K562 (cell line): ENCODE data around the gene CCDC137. TPM values are rescaled to one million over a fixed set of nuclear protein-coding genes. Genes with fewer than 3 reads are reported as not detected.

Source experiments
- DIDO1 ChIP-seq: fragments of 450-650 bp; IDR thresholded peaks from 2 replicates; pipeline ENCODE4 v1.6.1; 2016; ENCODE audit warnings: low read depth, missing biosample characterization, missing genetic modification characterization
- DPF2 ChIP-seq: fragments of 450-650 bp; IDR thresholded peaks from 2 replicates; pipeline ENCODE4 v1.6.1; 2016
- KHSRP ChIP-seq: fragments of 450-650 bp; IDR thresholded peaks from 2 replicates; pipeline ENCODE4 v1.6.1; 2017
- MGA ChIP-seq: fragments of 450-650 bp; IDR thresholded peaks from 2 replicates; pipeline ENCODE4 v1.6.1; 2016; ENCODE audit warnings: mild to moderate bottlenecking, moderate library complexity
- MTA2 ChIP-seq: fragments of 450-650 bp; IDR thresholded peaks from 2 replicates; pipeline ENCODE4 v1.6.1; 2016; ENCODE audit warnings: low read depth
- RBBP5 ChIP-seq: fragments of 200-600 bp; sonication (generic); IDR thresholded peaks from 2 replicates; pipeline ENCODE4 v1.6.1; 2012; ENCODE audit warnings: borderline replicate concordance, mild to moderate bottlenecking, low read length, control low read depth, inconsistent platforms; ENCODE audit not compliant: insufficient read depth, poor library complexity, severe bottlenecking
- RNF2 ChIP-seq: sonication (generic); IDR thresholded peaks from 2 replicates; pipeline ENCODE4 v1.6.1; 2016
- RUNX1 ChIP-seq: sonication (generic); IDR thresholded peaks from 2 replicates; pipeline ENCODE4 v1.6.1; 2016; ENCODE audit warnings: antibody characterized with exemption, low read depth
- SIX5 ChIP-seq, 2 experiments: IDR thresholded peaks; 2 replicates each; pipeline ENCODE4 v1.6.1; 2011; ENCODE audit warnings: low read length in 2 of 2, borderline replicate concordance in 1 of 2, low read depth in 1 of 2, mild to moderate bottlenecking in 1 of 2, moderate library complexity in 1 of 2; ENCODE audit not compliant: insufficient read depth in 1 of 2
- SNIP1 ChIP-seq: fragments of 450-650 bp; IDR thresholded peaks from 2 replicates; pipeline ENCODE4 v1.7.1; 2017; ENCODE audit warnings: low read depth, mild to moderate bottlenecking
- TRIM28 ChIP-seq: fragments of 450-650 bp; IDR thresholded peaks from 2 replicates; pipeline ENCODE4 v1.6.1; 2017
- UBTF ChIP-seq, 2 experiments: IDR thresholded peaks; 2 replicates each; pipeline ENCODE4 v1.6.1; 2012; ENCODE audit warnings: improper control_type of control experiment in 2 of 2, low read depth in 2 of 2, low read length in 2 of 2, borderline replicate concordance in 1 of 2
- ZNF143 ChIP-seq: sonication (generic); formaldehyde crosslinking; IDR thresholded peaks from 2 replicates; pipeline ENCODE4 v1.9.0; 2022; ENCODE audit warnings: mild to moderate bottlenecking, missing genetic modification reagents
- ZNF347 ChIP-seq: fragments of 450-650 bp; formaldehyde crosslinking; IDR thresholded peaks from 2 replicates; pipeline ENCODE4 v1.4.0; 2020; ENCODE audit warnings: low read depth, mild to moderate bottlenecking, moderate library complexity
- ZNF717 ChIP-seq: fragments of 250-450 bp; sonication (Bioruptor Pico); IDR thresholded peaks from 2 replicates; pipeline ENCODE4 v1.5.0; 2021
- ZNF75A ChIP-seq: fragments of 450-650 bp; formaldehyde crosslinking; IDR thresholded peaks from 2 replicates; pipeline ENCODE4 v1.4.0; 2020; ENCODE audit warnings: mild to moderate bottlenecking
- polyA plus RNA-seq, 8 experiments: library from polyadenylated mRNA; depleted of rRNA in 4 of 8; stranded (reverse) in 5 of 8; unstranded in 3 of 8; fragments of >200 nt; fragmentation: Nextera tagmentation in 2 of 8; fragmentation: Illumina TruSeq in 1 of 8; extraction: Ambion mirVana in 2 of 8; extraction: Trizol in 1 of 8; gene quantifications; 2 replicates each; pipeline versions ENCODE4 v1.2.1 to v1.2.3, GENCODE V29; 2011 to 2014; ENCODE audit warnings: inconsistent platforms in 1 of 8, missing spikeins in 1 of 8
- total RNA-seq, 7 experiments: library from RNA; depleted of rRNA in 6 of 7; stranded (reverse); fragments of >200 nt in 6 of 7; fragmentation: Illumina TruSeq in 2 of 7; extraction: Trizol in 2 of 7; gene quantifications; 2 replicates each; pipeline versions ENCODE4 v1.2.1 to v1.2.3, GENCODE V29; 2011 to 2021; ENCODE audit warnings: low replicate concordance in 1 of 7

Gene CCDC137
- total and polyA plus RNA-seq, 9 of the 15 experiments (the other 6 are each of a cell fraction or from before 2014, with no cell fraction given): 2.3 to 68.1 (median 38.3) TPM

GRCh38 chr17:81636505-81637288, 29.8 kb upstream of the CCDC137 start, which contains the start of the genes NPLOC4 and TSPAN10 (continued):
- peak; percentile 56 to 72; a peak in 2 of 4 replicates for TF ChIP-seq UBTF (IDR thresholded peaks at IDR 0.05; ENCODE audit: borderline replicate concordance in 1 of 2, low read depth in 2 of 2, low read length in 2 of 2)
- no peak for TF ChIP-seq TRIM28
- TF ChIP-seq SNIP1: no peak
- no peak for TF ChIP-seq KHSRP
- TF ChIP-seq ZNF717 (CRISPR knock-in tag): no peak
- TF ChIP-seq RBBP5: peak; percentile 95
- TF ChIP-seq DIDO1 (tag): peak; percentile 55; the same call in 1 of the 2 replicates
- TF ChIP-seq RNF2: no peak
- no peak for TF ChIP-seq MGA
- TF ChIP-seq ZNF75A (CRISPR knock-in tag): no peak
- no peak for TF ChIP-seq ZNF143
- no peak; the same call in 1 of the 2 replicates for TF ChIP-seq DPF2
- no peak for TF ChIP-seq RUNX1
- no peak for TF ChIP-seq MTA2
- no peak for TF ChIP-seq ZNF347 (CRISPR knock-in tag)
- peak; percentile 33 to 41; a peak in 2 of 4 replicates for TF ChIP-seq SIX5 (IDR thresholded peaks at IDR 0.05; ENCODE audit: borderline replicate concordance in 1 of 2, insufficient read depth in 1 of 2, low read depth in 1 of 2, low read length in 2 of 2)
